DOHH2 (cell line): ENCODE measurements around the gene HACL1.
"Not testable (repeated sequence)": the region's sequence is repeated elsewhere in the genome, so short reads cannot be mapped to it uniquely, and the experiment has no call there.

ENCODE experiments used
- H3F3A ChIP-seq: fragments of 200-600 bp; sonication (generic), shearing (Covaris generic); 2 replicates; pipeline ENCODE4 v1.6.0; 2016; ENCODE audit warnings: antibody characterized with exemption, mild to moderate bottlenecking; ENCODE audit not compliant: control insufficient read depth, insufficient read depth
- H3K27ac ChIP-seq: fragments of 200-600 bp; sonication (generic); 2 replicates; pipeline ENCODE4 v1.5.1; 2014; ENCODE audit warnings: low read depth, mild to moderate bottlenecking, low read length, moderate library complexity
- H3K27me3 ChIP-seq: fragments of 200-600 bp; sonication (generic); 2 replicates; pipeline ENCODE4 v1.6.1; 2014; ENCODE audit warnings: mild to moderate bottlenecking, low read length, mixed read lengths; ENCODE audit not compliant: control insufficient read depth
- H3K36me3 ChIP-seq: fragments of 200-600 bp; sonication (generic); 2 replicates; pipeline ENCODE4 v1.6.1; 2014; ENCODE audit warnings: mild to moderate bottlenecking, low read length, moderate library complexity, mixed read lengths; ENCODE audit not compliant: control insufficient read depth
- H3K4me1 ChIP-seq: fragments of 200-600 bp; sonication (generic); 2 replicates; pipeline ENCODE4 v1.6.1; 2014; ENCODE audit warnings: mild to moderate bottlenecking, low read length, mixed read lengths; ENCODE audit not compliant: control insufficient read depth
- H3K4me2 ChIP-seq: fragments of 200-600 bp; sonication (generic); 2 replicates; pipeline ENCODE4 v1.6.0; 2014; ENCODE audit warnings: mild to moderate bottlenecking, low read length, moderate library complexity
- H3K4me3 ChIP-seq: fragments of 200-600 bp; sonication (generic); 2 replicates; pipeline ENCODE4 v1.5.1; 2014; ENCODE audit warnings: mild to moderate bottlenecking, low read length, mixed read lengths
- H3K79me2 ChIP-seq: fragments of 200-600 bp; sonication (generic); 2 replicates; pipeline ENCODE4 v1.6.1; 2014; ENCODE audit warnings: mild to moderate bottlenecking, low read length, mixed read lengths; ENCODE audit not compliant: control insufficient read depth
- H3K9me2 ChIP-seq: fragments of 200-600 bp; sonication (generic); replicated peaks from 2 replicates; pipeline ENCODE4 v1.6.1; 2014; ENCODE audit warnings: mild to moderate bottlenecking, low read length, mixed read lengths; ENCODE audit not compliant: control insufficient read depth
- H3K9me3 ChIP-seq: fragments of 200-600 bp; sonication (generic); 2 replicates; pipeline ENCODE4 v1.6.1; 2014; ENCODE audit warnings: antibody characterized with exemption, low read length, mixed read lengths; ENCODE audit not compliant: control insufficient read depth, insufficient read depth
- H4K20me1 ChIP-seq: fragments of 200-600 bp; sonication (generic); 2 replicates; pipeline ENCODE4 v1.6.0; 2014; ENCODE audit warnings: low read depth, mild to moderate bottlenecking, antibody characterized with exemption, low read length, moderate library complexity; ENCODE audit not compliant: control insufficient read depth, insufficient read depth
- CTCF ChIP-seq: fragments of 200-600 bp; sonication (generic); IDR thresholded peaks from one replicate; pipeline ENCODE4 v1.5.1; 2014; ENCODE audit warnings: antibody characterized with exemption, mild to moderate bottlenecking, low read depth, low read length; ENCODE audit not compliant: poor library complexity, severe bottlenecking
- EZH2phosphoT487 ChIP-seq: fragments of 200-600 bp; sonication (generic); IDR thresholded peaks from 2 replicates; pipeline ENCODE4 v1.6.1; 2017; ENCODE audit warnings: borderline replicate concordance, mild to moderate bottlenecking, antibody characterized with exemption, low read length, moderate library complexity, mixed read lengths

HACL1 gene

GRCh38 chr3:15629860-15630597 is 28.7 kb upstream of the HACL1 start:
- Histone ChIP-seq H3K27ac (no peak overlapping the region), H3K4me2 (peak overlapping the region; percentile 52), H3K27me3 (no peaks in the 10 kb centered on the region), H3K36me3 (no peaks in the 10 kb centered on the region), H3K4me3 (peak overlapping the region; percentile 23; the same call in 1 of the 2 replicates), H3K9me3 (no peaks in the 10 kb centered on the region), H4K20me1 (no peaks in the 10 kb centered on the region), H3K9me2 (no peaks in the 10 kb centered on the region), H3F3A (no peaks in the 10 kb centered on the region), H3K79me2 (no peaks in the 10 kb centered on the region), H3K4me1 (peaks cover 9% of the 10 kb centered on the region)
- TF ChIP-seq CTCF (peak; percentile 77), EZH2phosphoT487 (no peak)

DNA sequence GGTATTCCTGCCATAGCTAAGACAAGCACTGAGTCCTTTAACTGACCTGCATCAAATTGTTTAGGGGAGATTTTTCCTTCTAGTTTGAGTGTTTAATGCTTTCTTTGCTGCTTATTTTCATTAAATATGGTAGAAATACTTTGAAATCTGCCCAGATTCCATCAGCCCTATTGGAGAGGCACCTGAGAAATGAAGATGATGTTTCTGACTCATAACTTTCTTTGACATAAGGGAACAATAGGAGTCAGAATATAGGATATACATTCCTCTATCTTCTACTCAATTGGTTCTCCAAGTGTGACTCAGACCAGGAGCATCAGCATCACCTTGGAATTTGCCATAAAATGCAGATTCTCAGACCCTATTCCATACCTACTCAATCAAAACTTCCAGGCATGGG is 27.6 kb upstream of the HACL1 start:
- Histone ChIP-seq H3K9me2 (no peaks in the 10 kb centered on the region), H3K4me1 (peaks cover 9% of the 10 kb centered on the region), H3K27ac (no peak overlapping the region), H3K4me3 (no peak overlapping the region), H3K79me2 (no peaks in the 10 kb centered on the region), H3K36me3 (no peaks in the 10 kb centered on the region), H4K20me1 (no peaks in the 10 kb centered on the region), H3F3A (no peaks in the 10 kb centered on the region), H3K9me3 (no peaks in the 10 kb centered on the region), H3K4me2 (no peak overlapping the region), H3K27me3 (no peaks in the 10 kb centered on the region)
- TF ChIP-seq EZH2phosphoT487 (no peak), CTCF (no peak)

GRCh38 chr3:15623535-15624440 is 22.4 kb upstream of the HACL1 start:
- Histone ChIP-seq H3K4me1 (no peaks in the 10 kb centered on the region), H3K36me3 (no peaks in the 10 kb centered on the region), H3K4me3 (no peak overlapping the region), H3K4me2 (no peak overlapping the region), H3K79me2 (no peaks in the 10 kb centered on the region), H4K20me1 (no peaks in the 10 kb centered on the region), H3K27me3 (no peaks in the 10 kb centered on the region), H3K9me3 (peaks cover 6% of the 10 kb centered on the region; the same call in 1 of the 2 replicates), H3K27ac (no peak overlapping the region), H3K9me2 (no peaks in the 10 kb centered on the region), H3F3A (no peaks in the 10 kb centered on the region)
- TF ChIP-seq CTCF (no peak), EZH2phosphoT487 (no peak)

DNA sequence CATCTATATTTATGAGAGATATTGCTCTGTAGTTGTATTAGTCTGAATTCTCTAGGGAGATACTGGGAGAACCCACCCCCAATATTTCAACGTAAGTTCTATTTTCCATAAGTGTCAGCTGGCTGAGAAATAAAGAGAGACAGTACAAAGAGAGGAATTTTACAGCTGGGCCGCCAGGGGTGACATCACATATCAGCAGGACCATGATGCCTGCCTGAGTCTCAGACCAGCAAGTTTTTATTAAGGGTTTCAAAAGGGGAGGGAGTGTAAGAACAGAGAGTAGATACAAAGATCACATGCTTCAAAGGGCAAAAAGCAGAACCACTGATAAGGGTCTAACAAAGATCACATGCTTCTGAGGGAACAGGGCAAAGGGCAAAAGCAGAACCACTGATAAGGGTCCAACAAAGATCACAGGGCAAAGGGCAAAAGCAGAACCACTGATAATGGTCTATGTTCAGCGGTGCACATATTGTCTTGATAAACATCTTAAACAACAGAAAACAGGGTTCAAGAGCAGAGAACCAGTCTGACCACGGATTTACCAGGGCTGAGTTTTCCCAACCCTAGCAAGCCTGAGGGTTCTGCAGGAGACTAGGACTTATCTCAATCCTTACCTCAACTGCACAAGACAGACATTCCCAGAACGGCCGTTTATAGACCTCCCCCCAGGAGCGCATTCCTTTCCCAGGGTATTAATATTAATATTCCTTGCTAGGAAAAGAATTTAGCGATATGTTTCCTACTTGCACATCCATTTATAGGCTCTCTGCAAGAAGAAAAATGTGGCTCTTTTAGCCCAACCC is 18.5 kb upstream of the HACL1 start:
- not testable (repeated sequence) for H3F3A ChIP-seq, H3K27ac ChIP-seq, H3K36me3 ChIP-seq, H3K4me2 ChIP-seq, H3K27me3 ChIP-seq, H3K4me1 ChIP-seq, H3K9me3 ChIP-seq, H4K20me1 ChIP-seq, H3K79me2 ChIP-seq, H3K9me2 ChIP-seq, H3K4me3 ChIP-seq
